Liver (tissue), 9 donors: ENCODE measurements around the gene SLCO4A1. TPM values are rescaled to one million over a fixed set of nuclear protein-coding genes. Genes with fewer than 3 reads are reported as not detected.

Source experiments
- DNase-seq: peaks from one replicate; pipeline ENCODE4 v3.0.0-alpha.2; 2017; ENCODE audit warnings: low spot score
- H3K27ac ChIP-seq, 2 donors: one replicate each; pipeline ENCODE4 v1.7.0; 2013; ENCODE audit warnings: inconsistent platforms in 2 of 2, low read length in 2 of 2, control low read depth in 1 of 2, low read depth in 1 of 2, mild to moderate bottlenecking in 1 of 2
- H3K27me3 ChIP-seq, 4 donors: one replicate each; pipeline versions ENCODE4 v1.6.1 to v1.7.0; 2013; ENCODE audit warnings: low read length in 3 of 4, inconsistent platforms in 1 of 4, mild to moderate bottlenecking in 1 of 4, moderate library complexity in 1 of 4; ENCODE audit not compliant: control insufficient read depth in 4 of 4, insufficient read depth in 4 of 4
- H3K36me3 ChIP-seq, 4 donors: one replicate each; pipeline versions ENCODE4 v1.6.1 to v1.7.0; 2013; ENCODE audit warnings: low read length in 3 of 4, mild to moderate bottlenecking in 3 of 4, low read depth in 1 of 4, moderate library complexity in 1 of 4; ENCODE audit not compliant: control insufficient read depth in 4 of 4, insufficient read depth in 3 of 4
- H3K4me1 ChIP-seq, 4 donors: one replicate each; pipeline versions ENCODE4 v1.6.1 to v1.7.0; 2013; ENCODE audit warnings: low read length in 3 of 4, mild to moderate bottlenecking in 3 of 4, moderate library complexity in 1 of 4; ENCODE audit not compliant: control insufficient read depth in 4 of 4, insufficient read depth in 4 of 4
- H3K4me3 ChIP-seq, 3 donors: one replicate each; pipeline versions ENCODE4 v1.6.1 to v1.7.0; 2013; ENCODE audit warnings: low read length in 3 of 3, control low read depth in 1 of 3, low read depth in 1 of 3, mild to moderate bottlenecking in 1 of 3
- H3K9ac ChIP-seq, 2 donors: one replicate each; pipeline ENCODE4 v1.7.0; 2013; ENCODE audit warnings: low read length in 2 of 2, mild to moderate bottlenecking in 2 of 2, moderate library complexity in 2 of 2, control low read depth in 1 of 2, low read depth in 1 of 2
- H3K9me3 ChIP-seq, 4 donors: one replicate each; pipeline versions ENCODE4 v1.6.1 to v1.7.0; 2013; ENCODE audit warnings: low read length in 3 of 4; ENCODE audit not compliant: control insufficient read depth in 4 of 4
- ATF3 ChIP-seq: IDR thresholded peaks from 2 replicates; pipeline ENCODE4 v1.6.1; 2016; ENCODE audit warnings: antibody characterized with exemption
- CTCF ChIP-seq: fragments of 150-350 bp; IDR thresholded peaks from 2 replicates; pipeline ENCODE4 v1.5.1; 2017; ENCODE audit warnings: improper control_type of control experiment, low read depth, low read length; ENCODE audit not compliant: missing input control
- EGR1 ChIP-seq, 2 donors: IDR thresholded peaks; 2 replicates each; pipeline ENCODE4 v1.6.1; 2016 to 2018; ENCODE audit warnings: antibody characterized with exemption in 2 of 2, low read depth in 2 of 2
- FOXA1 ChIP-seq: IDR thresholded peaks from 2 replicates; pipeline ENCODE4 v1.6.1; 2016; ENCODE audit warnings: antibody characterized with exemption
- NR2F2 ChIP-seq: IDR thresholded peaks from 2 replicates; pipeline ENCODE4 v1.6.1; 2016; ENCODE audit warnings: antibody characterized with exemption
- RAD21 ChIP-seq, 2 donors: IDR thresholded peaks; 2 replicates each; pipeline ENCODE4 v1.6.1; 2016; ENCODE audit warnings: antibody characterized with exemption in 2 of 2, mild to moderate bottlenecking in 2 of 2
- REST ChIP-seq: IDR thresholded peaks from 2 replicates; pipeline ENCODE4 v1.6.1; 2016; ENCODE audit warnings: antibody characterized with exemption, mild to moderate bottlenecking
- RXRA ChIP-seq, 2 donors: IDR thresholded peaks; 2 replicates each; pipeline ENCODE4 v1.6.1; 2017 to 2018; ENCODE audit warnings: antibody characterized with exemption in 2 of 2, mild to moderate bottlenecking in 1 of 2
- SP1 ChIP-seq: IDR thresholded peaks from 2 replicates; pipeline ENCODE4 v1.6.1; 2018; ENCODE audit warnings: antibody characterized with exemption, mild to moderate bottlenecking
- TAF1 ChIP-seq: conservative IDR thresholded peaks from 2 replicates; pipeline ENCODE4 v1.6.1; 2016; ENCODE audit warnings: antibody characterized with exemption, mild to moderate bottlenecking
- ZBTB33 ChIP-seq: IDR thresholded peaks from 2 replicates; pipeline ENCODE4 v1.6.1; 2016; ENCODE audit warnings: antibody characterized with exemption
- WGBS: extraction: QIAGEN DNeasy Blood & Tissue Kit; methylation state at CpG from one replicate; pipeline ENCODE4 v1.1.7; 2013; 5-methylcytosine and 5-hydroxymethylcytosine counted together
- polyA plus RNA-seq, 2 donors: library from polyadenylated mRNA; stranded (reverse) in 1 of 2; unstranded in 1 of 2; fragments of 200-250 nt in 1 of 2; fragments of >200 nt in 1 of 2; fragmentation: Nextera tagmentation in 1 of 2; extraction: Ambion mirVana in 1 of 2; gene quantifications; one replicate each; pipeline versions ENCODE4 v1.2.1 to v1.2.3, GENCODE V29; 2013 to 2015
- total RNA-seq, 2 donors: library from RNA; depleted of rRNA; stranded (reverse); fragments of >200 nt; gene quantifications; one replicate each; pipeline ENCODE4 v1.2.3, GENCODE V29; 2014
- donor health status: healthy.
- donor health status: healthy.
- donor health status: healthy.
- donor health status: healthy.
- donor health status: healthy.

The SLCO4A1 gene
- total and polyA plus RNA-seq, 4 donors, result 1.3 to 4.3 (median 2.6) TPM

- no peaks in the 10 kb centered on the region for H3K36me3 ChIP-seq
- no peak for DNase-seq
- H3K27me3 ChIP-seq, result peaks cover 0 to 4% (median 0%) of the 10 kb centered on the region in 4 donors
- H3K9me3 ChIP-seq, result no peaks in the 10 kb centered on the region
- 82% methylated on average over 5 of the region's 5 CpGs for WGBS
- no peak for TF ChIP-seq FOXA1
- TF ChIP-seq ZBTB33, result no peak
- no peak for TF ChIP-seq TAF1
- TF ChIP-seq SP1, result no peak
- TF ChIP-seq ATF3, result no peak
- TF ChIP-seq RAD21 (IDR thresholded peaks at IDR 0.05), result no peak
- TF ChIP-seq RXRA (IDR thresholded peaks at IDR 0.05), result no peak
- no peak for TF ChIP-seq REST
- no peak for TF ChIP-seq CTCF
- no peak for TF ChIP-seq NR2F2
- TF ChIP-seq EGR1 (IDR thresholded peaks at IDR 0.05; ENCODE audit: low read depth in 2 of 2), result no peak
- H3K4me1 ChIP-seq, result peaks cover 0 to 3% (median 1%) of the 10 kb centered on the region in 4 donors
- H3K27ac ChIP-seq, result no peak overlapping the region
- no peak overlapping the region for H3K4me3 ChIP-seq
- no peak overlapping the region for H3K9ac ChIP-seq
These were observed 61.5 kb downstream of the SLCO4A1 start for GRCh38 chr20:62703853-62704228.

GRCh38 chr20:62704341-62704948, 62.1 kb downstream of the SLCO4A1 start:
- H3K4me1 ChIP-seq, result peaks cover 0 to 3% (median 1%) of the 10 kb centered on the region in 4 donors
- no peak overlapping the region for H3K4me3 ChIP-seq
- DNase-seq, result no peak
- H3K9ac ChIP-seq, result no peak overlapping the region
- no peak overlapping the region for H3K27ac ChIP-seq
- no peaks in the 10 kb centered on the region for H3K36me3 ChIP-seq
- peaks cover 0 to 5% (median 0%) of the 10 kb centered on the region in 4 donors for H3K27me3 ChIP-seq
- H3K9me3 ChIP-seq, result no peaks in the 10 kb centered on the region
- TF ChIP-seq NR2F2, result peak; percentile 51
- no peak for TF ChIP-seq ATF3
- 45% methylated on average over 21 of the region's 21 CpGs for WGBS
